Stimulated activated CD4-positive, alpha-beta T cell treated with anti-CD3 and anti-CD28 coated beads, TNF-alpha, amount 100 ng/mL, for 1 hour (primary cell): ENCODE results near the gene TMPRSS2.

ENCODE experiments used
- DNase-seq, 3 donors: peaks; one replicate each; pipeline ENCODE4 v3.0.0-alpha.2; 2020; ENCODE audit warnings: low read depth in 3 of 3, low spot score in 1 of 3

TMPRSS2 gene

GRCh38 chr21:41507521-41508414, at the start of gene TMPRSS2:
Gene TMPRSS2 (minus strand): TSS chr21:41508158. CDS start chr21:41498133, 10,025 bp downstream.
- DNase-seq, result no peak

DNA sequence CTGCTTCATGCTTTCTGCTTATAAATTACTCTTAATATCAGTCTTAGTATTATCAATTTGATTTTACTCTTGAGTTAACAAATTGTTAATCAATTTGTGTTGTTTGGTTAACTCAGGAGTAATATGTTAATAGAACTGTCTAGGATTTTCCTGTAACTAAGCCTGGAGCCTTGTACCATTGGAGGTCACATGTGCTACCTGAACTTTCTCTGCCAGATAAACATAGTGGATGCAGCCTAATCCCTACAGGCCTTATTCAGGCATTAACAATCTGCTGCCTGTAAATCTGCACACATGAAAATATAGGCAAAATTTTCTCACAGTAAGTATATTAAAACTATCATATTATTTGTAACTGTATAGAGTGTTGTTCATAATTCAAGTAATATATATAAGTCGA, 47.1 kb upstream of the TMPRSS2 start:
- DNase-seq, result no peak

DNA sequence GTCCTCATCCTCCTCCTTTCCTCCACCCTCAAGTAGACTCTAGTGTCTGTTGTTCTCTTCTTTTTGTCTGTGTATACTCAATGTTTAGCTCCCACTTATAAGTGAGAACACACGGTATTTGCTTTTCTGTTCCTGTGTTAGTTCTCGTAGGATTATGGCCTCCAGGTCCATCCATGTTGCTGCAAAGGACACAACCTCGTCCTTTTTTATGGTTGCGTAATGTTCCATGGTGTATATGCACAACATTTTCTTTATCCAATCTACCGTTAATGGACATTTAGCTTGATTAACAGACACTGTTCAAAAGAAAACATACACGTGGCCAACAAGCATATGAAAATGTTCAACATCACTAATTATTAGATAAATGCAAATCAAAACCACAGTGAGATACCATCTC, 44.3 kb upstream of the TMPRSS2 start:
- DNase-seq, result no peak

DNA sequence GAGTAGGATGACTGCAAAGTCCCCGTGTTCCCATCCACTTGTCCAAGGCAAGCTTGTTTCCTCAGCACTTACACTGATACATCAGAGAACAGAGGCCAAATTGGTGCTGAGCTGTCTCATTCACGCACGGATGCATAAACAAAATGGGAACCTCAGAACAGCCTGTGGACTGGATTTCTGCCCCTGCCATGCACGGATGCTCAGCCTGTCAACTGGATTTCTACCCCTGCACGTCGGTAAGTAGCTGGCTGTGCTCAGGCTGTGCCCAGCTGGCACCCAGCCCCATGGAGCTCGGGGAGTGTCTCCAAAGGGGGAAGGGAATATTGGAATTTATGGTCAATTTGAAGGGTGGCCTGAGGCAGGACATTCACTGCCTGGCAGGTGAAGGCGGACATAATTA, 40.8 kb upstream of the TMPRSS2 start:
- no peak for DNase-seq

- DNase-seq, result no peak
These were observed 39.2 kb upstream of the TMPRSS2 start for GRCh38 chr21:41547111-41547510.

GRCh38 chr21:41545500-41546359, 37.8 kb upstream of the TMPRSS2 start:
- DNase-seq, result no peak

DNA sequence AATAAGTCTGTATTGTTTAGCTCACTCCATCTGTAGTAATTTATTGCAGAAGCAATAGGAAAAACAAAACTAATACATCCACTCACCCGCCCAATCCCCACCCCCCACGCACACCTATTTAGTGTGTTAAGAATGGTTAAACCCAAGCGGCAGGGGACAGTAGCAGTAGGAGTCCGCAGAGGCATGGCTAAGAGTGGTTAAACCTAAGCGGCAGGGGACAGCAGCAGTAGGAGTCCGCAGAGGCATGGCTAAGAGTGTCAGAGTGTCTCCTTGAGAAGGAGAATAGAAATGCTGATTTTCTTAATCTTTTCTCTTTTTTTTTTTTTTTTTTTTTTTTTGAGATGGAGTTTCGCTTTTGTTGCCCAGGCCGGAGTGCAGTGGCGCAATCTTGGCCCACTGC, 34.8 kb upstream of the TMPRSS2 start:
- DNase-seq, result no peak

- no peak for DNase-seq
These were observed 29.4 kb upstream of the TMPRSS2 start for GRCh38 chr21:41537356-41537755.

GRCh38 chr21:41536827-41537103, 28.8 kb upstream of the TMPRSS2 start:
- DNase-seq, result no peak

- DNase-seq, result no peak
These were observed 28.3 kb upstream of the TMPRSS2 start for GRCh38 chr21:41536076-41536826.

- no peak for DNase-seq
These were observed 22.4 kb upstream of the TMPRSS2 start for GRCh38 chr21:41530366-41530765.

DNA sequence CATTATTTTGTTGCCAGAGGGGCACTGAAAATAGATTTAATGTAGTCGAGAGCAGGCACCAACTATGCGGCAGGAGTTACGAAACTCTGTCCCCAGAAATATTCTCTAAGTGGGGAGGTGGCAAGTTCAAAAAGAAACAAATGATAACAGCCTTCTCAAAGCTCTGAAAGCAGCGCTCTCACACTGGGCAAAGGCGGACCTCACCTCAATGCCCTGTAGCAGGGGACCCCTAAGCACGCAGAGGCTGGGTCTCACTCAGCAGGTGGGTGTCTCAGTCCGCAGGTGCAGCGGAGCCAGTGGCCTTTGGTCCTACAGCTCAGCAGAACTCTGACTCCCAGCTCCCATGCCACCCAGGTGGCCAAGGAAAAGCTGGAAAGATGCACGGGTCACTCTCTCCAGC, 21.8 kb upstream of the TMPRSS2 start:
- no peak for DNase-seq

- DNase-seq, result no peak
These were observed 18.6 kb upstream of the TMPRSS2 start for GRCh38 chr21:41526478-41527087.

DNA sequence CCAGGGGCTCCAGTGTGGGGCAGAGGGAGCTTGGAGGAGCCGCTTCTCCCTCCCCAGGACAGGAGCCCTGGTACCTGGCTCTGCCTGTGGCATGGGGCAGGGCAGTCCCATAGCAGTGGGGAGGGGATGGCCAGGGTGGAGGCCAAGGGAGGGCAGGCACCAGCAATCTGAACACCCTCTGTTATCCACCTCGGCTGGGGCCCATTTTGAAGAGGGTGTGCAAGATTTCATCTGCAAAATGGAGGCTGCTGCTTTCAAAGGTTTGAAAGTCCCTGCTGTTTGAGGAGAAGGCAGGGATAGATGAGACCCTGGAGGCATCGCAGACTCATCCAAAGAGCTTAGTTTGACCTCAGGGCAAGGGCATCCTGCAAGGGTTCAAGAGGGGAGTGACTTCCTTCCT, 15.2 kb upstream of the TMPRSS2 start:
- no peak for DNase-seq

DNA sequence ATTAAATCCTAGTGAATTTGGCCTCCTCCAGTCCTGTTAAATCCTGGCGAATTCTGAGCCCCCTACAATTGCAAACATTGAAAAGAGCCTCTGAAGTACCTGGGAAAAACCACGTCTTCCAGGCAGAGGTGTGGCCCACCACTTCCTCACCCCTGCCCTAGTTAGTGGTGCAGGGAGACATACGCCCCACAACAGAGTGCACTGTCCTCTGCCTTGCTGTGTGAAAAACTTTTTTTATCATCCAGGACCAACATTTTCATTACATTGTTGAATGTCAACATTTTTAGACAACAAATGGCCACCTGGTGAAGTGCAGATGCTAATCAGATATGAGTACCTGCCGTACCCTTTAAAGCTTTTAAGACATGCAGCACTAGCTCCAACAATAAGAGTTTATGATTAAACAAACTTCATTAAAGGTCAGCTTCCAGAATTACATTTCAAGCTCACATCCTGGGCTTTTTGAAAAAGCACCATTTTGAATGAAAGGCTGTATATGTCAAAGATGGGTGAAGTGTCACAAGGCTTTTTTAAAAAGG, 13.6 kb upstream of the TMPRSS2 start:
- no peak for DNase-seq

- no peak for DNase-seq
These were observed 12.8 kb upstream of the TMPRSS2 start for GRCh38 chr21:41520560-41521442.

DNA sequence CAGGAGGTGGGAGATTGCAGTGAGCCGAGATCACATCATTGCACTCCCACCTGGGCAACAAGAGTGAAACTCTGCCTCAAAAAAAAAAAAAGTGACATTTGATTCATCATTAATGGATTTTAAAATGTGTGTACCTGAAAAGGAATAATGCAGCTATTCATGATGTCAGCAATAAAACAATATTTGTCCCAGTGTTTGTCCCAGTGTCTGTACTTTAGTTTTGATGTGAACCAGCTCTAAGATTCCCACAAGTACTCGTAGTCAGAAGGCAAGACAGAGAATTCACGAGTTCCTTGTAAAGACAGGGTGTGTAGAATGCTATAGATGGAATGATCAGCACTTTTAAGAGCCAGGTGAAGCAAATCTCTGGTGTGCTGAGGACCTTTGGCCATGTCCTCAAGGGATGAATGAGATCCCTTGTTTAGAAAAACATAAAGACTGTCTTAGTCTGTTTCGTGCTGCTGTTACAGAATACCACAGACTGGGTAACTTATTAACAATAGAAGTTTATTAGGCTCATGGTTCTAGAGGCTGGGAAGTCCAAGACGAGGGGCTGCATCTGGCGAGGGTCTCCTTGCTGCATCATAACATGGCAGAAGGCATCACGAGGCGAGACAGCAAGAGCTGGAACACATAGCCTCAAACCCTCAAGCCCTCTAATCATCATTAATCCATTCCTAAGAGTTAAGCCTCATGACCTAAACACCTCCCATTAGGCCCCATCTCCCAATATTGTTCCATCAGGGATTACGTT, 12.0 kb upstream of the TMPRSS2 start:
- DNase-seq, result no peak

DNA sequence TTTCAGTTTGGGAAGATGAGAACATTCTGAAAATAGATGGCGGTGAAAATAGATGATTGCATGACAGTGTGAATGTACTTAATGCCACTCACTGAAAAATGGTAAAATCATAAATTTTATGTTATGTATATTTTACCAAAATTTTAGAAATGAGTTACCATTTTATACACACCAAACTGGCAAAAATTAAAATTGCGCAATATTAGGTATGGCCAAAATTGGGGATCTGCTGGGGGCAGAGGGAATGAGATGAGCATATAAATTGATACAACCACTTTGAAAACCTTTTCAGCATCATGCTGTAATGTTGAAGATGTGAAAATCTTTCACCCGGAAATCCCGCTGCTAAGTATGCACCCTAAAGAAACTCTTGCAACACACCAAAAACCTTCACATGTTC, 10.8 kb upstream of the TMPRSS2 start:
- no peak for DNase-seq

GRCh38 chr21:41511858-41512257, 3.9 kb upstream of the TMPRSS2 start:
- DNase-seq, result no peak
